Astrocyte (in vitro differentiated cells and primary cell): ENCODE data around the gene ULK1.

ENCODE experiments used
- CTCF ChIP-seq: IDR thresholded peaks from 2 replicates; pipeline ENCODE4 v1.5.1; 2011; ENCODE audit warnings: low read depth, mild to moderate bottlenecking, inconsistent platforms, low read length, moderate library complexity; ENCODE audit not compliant: insufficient read depth
- EZH2 ChIP-seq: IDR thresholded peaks from 2 replicates; pipeline ENCODE4 v1.6.1; 2012; ENCODE audit warnings: mild to moderate bottlenecking, low read length, inconsistent platforms; ENCODE audit not compliant: insufficient read depth

GRCh38 chr12:131896080-131896810 is 1.8 kb downstream of the ULK1 start:
- TF ChIP-seq CTCF (no peak), EZH2 (no peak)
